HepG2 (cell line): ENCODE measurements around the gene WNK1. TPM values are rescaled to one million over a fixed set of nuclear protein-coding genes. Genes with fewer than 3 reads are reported as not detected.

Experiments used
- CEBPB ChIP-seq: IDR thresholded peaks from 2 replicates; pipeline ENCODE4 v1.6.1; 2011; ENCODE audit warnings: low read depth, low read length, improper control_type of control experiment, borderline replicate concordance
- FOSL1 ChIP-seq: sonication (generic); formaldehyde crosslinking; IDR thresholded peaks from 2 replicates; pipeline ENCODE4 v1.9.0; 2021; ENCODE audit warnings: missing genetic modification reagents, borderline replicate concordance
- FOXA3 ChIP-seq: IDR thresholded peaks from 2 replicates; pipeline ENCODE4 v1.6.1; 2016; ENCODE audit warnings: missing genetic modification reagents, missing compliant biosample characterization
- GATAD2A ChIP-seq: IDR thresholded peaks from 2 replicates; pipeline ENCODE4 v1.6.1; 2016
- HMGA1 ChIP-seq: sonication (generic); formaldehyde crosslinking; conservative IDR thresholded peaks from 2 replicates; pipeline ENCODE4 v1.4.0; 2020; ENCODE audit warnings: missing genetic modification reagents
- JUNB ChIP-seq: sonication (generic); formaldehyde crosslinking; IDR thresholded peaks from 2 replicates; pipeline ENCODE4 v1.8.0; 2022; ENCODE audit warnings: missing genetic modification reagents, mild to moderate bottlenecking, borderline replicate concordance
- JUND ChIP-seq: sonication (generic); formaldehyde crosslinking; IDR thresholded peaks from 2 replicates; pipeline ENCODE4 v1.8.0; 2022; ENCODE audit warnings: mild to moderate bottlenecking, missing genetic modification reagents
- KDM3A ChIP-seq: IDR thresholded peaks from 2 replicates; pipeline ENCODE4 v1.6.1; 2018; ENCODE audit warnings: low read depth, missing compliant biosample characterization
- MIER3 ChIP-seq: IDR thresholded peaks from 2 replicates; pipeline ENCODE4 v1.6.1; 2016; ENCODE audit warnings: missing compliant biosample characterization, borderline replicate concordance
- MTA1 ChIP-seq: sonication (generic); formaldehyde crosslinking; IDR thresholded peaks from 2 replicates; pipeline ENCODE4 v1.4.0; 2020; ENCODE audit warnings: missing genetic modification reagents, mild to moderate bottlenecking, borderline replicate concordance
- MTA3 ChIP-seq: sonication (generic); formaldehyde crosslinking; IDR thresholded peaks from 2 replicates; pipeline ENCODE4 v1.4.0; 2020; ENCODE audit warnings: missing genetic modification reagents
- NFE2L2 ChIP-seq: fragments of 150-350 bp; IDR thresholded peaks from 2 replicates; pipeline ENCODE4 v1.6.1; 2014; ENCODE audit warnings: low read length
- RARA ChIP-seq: IDR thresholded peaks from 2 replicates; pipeline ENCODE4 v1.6.1; 2016; ENCODE audit warnings: missing genetic modification reagents, missing compliant biosample characterization
- RXRA ChIP-seq: sonication (generic); formaldehyde crosslinking; IDR thresholded peaks from 2 replicates; pipeline ENCODE4 v1.5.1; 2020; ENCODE audit warnings: missing genetic modification reagents
- STAG1 ChIP-seq: sonication (generic); formaldehyde crosslinking; IDR thresholded peaks from 2 replicates; pipeline ENCODE4 v1.4.0; 2020; ENCODE audit warnings: missing genetic modification reagents
- ZBTB26 ChIP-seq: IDR thresholded peaks from 2 replicates; pipeline ENCODE4 v1.6.1; 2016; ENCODE audit warnings: missing compliant biosample characterization, missing genetic modification reagents, borderline replicate concordance
- ZNF121 ChIP-seq: sonication (generic); formaldehyde crosslinking; IDR thresholded peaks from 2 replicates; pipeline ENCODE4 v1.5.0; 2020; ENCODE audit warnings: mild to moderate bottlenecking, missing genetic modification reagents
- ZNF224 ChIP-seq: sonication (generic); formaldehyde crosslinking; IDR thresholded peaks from 2 replicates; pipeline ENCODE4 v1.5.0; 2020; ENCODE audit warnings: mild to moderate bottlenecking, missing genetic modification reagents
- ZNF260 ChIP-seq: sonication (generic); formaldehyde crosslinking; IDR thresholded peaks from 2 replicates; pipeline ENCODE4 v1.4.0; 2020; ENCODE audit warnings: missing genetic modification reagents, low read depth, mild to moderate bottlenecking, borderline replicate concordance
- ZNF362 ChIP-seq: sonication (generic); formaldehyde crosslinking; IDR thresholded peaks from 2 replicates; pipeline ENCODE4 v1.4.0; 2020; ENCODE audit warnings: missing genetic modification reagents, mild to moderate bottlenecking, borderline replicate concordance
- ZNF547 ChIP-seq: sonication (generic); formaldehyde crosslinking; IDR thresholded peaks from 2 replicates; pipeline ENCODE4 v1.5.1; 2020; ENCODE audit warnings: mild to moderate bottlenecking, missing genetic modification reagents
- ZNF629 ChIP-seq: sonication (generic); formaldehyde crosslinking; conservative IDR thresholded peaks from 2 replicates; pipeline ENCODE4 v1.5.0; 2020; ENCODE audit warnings: missing genetic modification reagents
- polyA plus RNA-seq, 8 experiments: library from polyadenylated mRNA; depleted of rRNA in 3 of 8; stranded (reverse) in 7 of 8; unstranded in 1 of 8; fragments of >200 nt; fragmentation: Illumina TruSeq in 4 of 8; extraction: Trizol in 4 of 8; gene quantifications; 2 replicates each; pipeline versions ENCODE4 v1.2.1 to v1.2.3, GENCODE V29; 2011 to 2016; ENCODE audit warnings: low read depth in 4 of 8, missing spikeins in 1 of 8, mixed read lengths in 1 of 8; ENCODE audit not compliant: insufficient read depth in 1 of 8
- total RNA-seq, 5 experiments: library from RNA; depleted of rRNA; stranded (reverse); fragments of >200 nt; fragmentation: Illumina TruSeq; extraction: Trizol; gene quantifications; 2 replicates each; pipeline ENCODE4 v1.2.3, GENCODE V29; 2016; ENCODE audit warnings: low read depth in 1 of 5
- TF ChIP-seq, protein P1 (sequence below): sonication (generic); formaldehyde crosslinking; IDR thresholded peaks from 2 replicates; pipeline ENCODE4 v1.4.0; 2020; ENCODE audit warnings: mild to moderate bottlenecking, missing genetic modification reagents
- TF ChIP-seq, protein P2 (sequence below): sonication (generic); formaldehyde crosslinking; IDR thresholded peaks from 2 replicates; pipeline ENCODE4 v1.5.0; 2020; ENCODE audit warnings: mild to moderate bottlenecking, missing genetic modification reagents, moderate library complexity
- TF ChIP-seq, protein P3 (sequence below): IDR thresholded peaks from 2 replicates; pipeline ENCODE4 v1.6.1; 2016; ENCODE audit warnings: low read depth
- TF ChIP-seq, protein P4 (sequence below): sonication (generic); formaldehyde crosslinking; IDR thresholded peaks from 2 replicates; pipeline ENCODE4 v1.8.0; 2022; ENCODE audit warnings: mild to moderate bottlenecking, missing genetic modification reagents

WNK1 gene
- total and polyA plus RNA-seq, 2 of the 13 experiments (the other 11 are each of a cell fraction or from before 2014, with no cell fraction given), result 31.1 to 54.8 TPM

DNA sequence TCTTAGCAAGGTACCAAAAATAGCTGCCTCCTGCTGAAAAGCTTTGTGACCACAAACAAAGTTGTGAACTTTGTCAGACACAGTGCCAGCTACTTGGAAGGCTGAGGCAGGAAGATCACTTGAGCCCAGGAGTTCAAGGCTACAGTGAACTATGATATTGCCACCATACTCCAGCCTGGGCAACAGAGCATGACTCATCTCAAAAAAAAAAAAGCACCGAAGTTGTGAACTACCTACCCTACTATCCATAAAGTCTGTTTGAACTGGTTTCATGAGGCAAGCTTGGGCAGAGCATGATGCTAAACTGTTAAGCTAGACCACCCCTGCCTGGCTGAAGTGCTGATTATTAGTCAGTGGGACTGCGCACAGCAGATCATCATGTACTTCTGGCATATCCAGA, 121.6 kb downstream of the WNK1 start (continued):
- TF ChIP-seq, protein P1, sequence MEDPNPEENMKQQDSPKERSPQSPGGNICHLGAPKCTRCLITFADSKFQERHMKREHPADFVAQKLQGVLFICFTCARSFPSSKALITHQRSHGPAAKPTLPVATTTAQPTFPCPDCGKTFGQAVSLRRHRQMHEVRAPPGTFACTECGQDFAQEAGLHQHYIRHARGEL (CRISPR knock-in tag), result no peak
- TF ChIP-seq FOXA3 (CRISPR knock-in tag) (no peak), MIER3 (CRISPR knock-in tag) (no peak), RARA (CRISPR knock-in tag) (peak; percentile 92), CEBPB (no peak), MTA1 (CRISPR knock-in tag) (no peak), STAG1 (CRISPR knock-in tag) (no peak), ZBTB26 (CRISPR knock-in tag) (no peak), KDM3A (0 out of 2 replicates have a peak, but pooled peaks have one; percentile 34), JUND (CRISPR knock-in tag) (peak; percentile 70; the same call in 1 of the 2 replicates), NFE2L2 (no peak), RXRA (CRISPR knock-in tag) (peak; percentile 42; the same call in 1 of the 2 replicates), ZNF260 (CRISPR knock-in tag) (no peak), ZNF362 (peak; percentile 91), ZNF629 (no peak), GATAD2A (CRISPR knock-in tag) (peak; percentile 44; the same call in 1 of the 2 replicates), MTA3 (CRISPR knock-in tag) (no peak), JUNB (peak; percentile 36; the same call in 1 of the 2 replicates), FOSL1 (peak; percentile 71; the same call in 1 of the 2 replicates), ZNF547 (CRISPR knock-in tag) (no peak), HMGA1 (CRISPR knock-in tag) (no peak), ZNF224 (CRISPR knock-in tag) (no peak), ZNF121 (CRISPR knock-in tag) (peak; percentile 87)
- TF ChIP-seq, protein P2, sequence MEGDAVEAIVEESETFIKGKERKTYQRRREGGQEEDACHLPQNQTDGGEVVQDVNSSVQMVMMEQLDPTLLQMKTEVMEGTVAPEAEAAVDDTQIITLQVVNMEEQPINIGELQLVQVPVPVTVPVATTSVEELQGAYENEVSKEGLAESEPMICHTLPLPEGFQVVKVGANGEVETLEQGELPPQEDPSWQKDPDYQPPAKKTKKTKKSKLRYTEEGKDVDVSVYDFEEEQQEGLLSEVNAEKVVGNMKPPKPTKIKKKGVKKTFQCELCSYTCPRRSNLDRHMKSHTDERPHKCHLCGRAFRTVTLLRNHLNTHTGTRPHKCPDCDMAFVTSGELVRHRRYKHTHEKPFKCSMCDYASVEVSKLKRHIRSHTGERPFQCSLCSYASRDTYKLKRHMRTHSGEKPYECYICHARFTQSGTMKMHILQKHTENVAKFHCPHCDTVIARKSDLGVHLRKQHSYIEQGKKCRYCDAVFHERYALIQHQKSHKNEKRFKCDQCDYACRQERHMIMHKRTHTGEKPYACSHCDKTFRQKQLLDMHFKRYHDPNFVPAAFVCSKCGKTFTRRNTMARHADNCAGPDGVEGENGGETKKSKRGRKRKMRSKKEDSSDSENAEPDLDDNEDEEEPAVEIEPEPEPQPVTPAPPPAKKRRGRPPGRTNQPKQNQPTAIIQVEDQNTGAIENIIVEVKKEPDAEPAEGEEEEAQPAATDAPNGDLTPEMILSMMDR (CRISPR knock-in tag), result no peak
- TF ChIP-seq, protein P3, sequence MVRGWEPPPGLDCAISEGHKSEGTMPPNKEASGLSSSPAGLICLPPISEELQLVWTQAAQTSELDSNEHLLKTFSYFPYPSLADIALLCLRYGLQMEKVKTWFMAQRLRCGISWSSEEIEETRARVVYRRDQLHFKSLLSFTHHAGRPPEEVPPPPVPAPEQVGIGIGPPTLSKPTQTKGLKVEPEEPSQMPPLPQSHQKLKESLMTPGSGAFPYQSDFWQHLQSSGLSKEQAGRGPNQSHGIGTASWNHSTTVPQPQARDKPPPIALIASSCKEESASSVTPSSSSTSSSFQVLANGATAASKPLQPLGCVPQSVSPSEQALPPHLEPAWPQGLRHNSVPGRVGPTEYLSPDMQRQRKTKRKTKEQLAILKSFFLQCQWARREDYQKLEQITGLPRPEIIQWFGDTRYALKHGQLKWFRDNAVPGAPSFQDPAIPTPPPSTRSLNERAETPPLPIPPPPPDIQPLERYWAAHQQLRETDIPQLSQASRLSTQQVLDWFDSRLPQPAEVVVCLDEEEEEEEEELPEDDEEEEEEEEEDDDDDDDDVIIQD (CRISPR knock-in tag), result peak; percentile 62; the same call in 1 of the 2 replicates
- TF ChIP-seq, protein P4, sequence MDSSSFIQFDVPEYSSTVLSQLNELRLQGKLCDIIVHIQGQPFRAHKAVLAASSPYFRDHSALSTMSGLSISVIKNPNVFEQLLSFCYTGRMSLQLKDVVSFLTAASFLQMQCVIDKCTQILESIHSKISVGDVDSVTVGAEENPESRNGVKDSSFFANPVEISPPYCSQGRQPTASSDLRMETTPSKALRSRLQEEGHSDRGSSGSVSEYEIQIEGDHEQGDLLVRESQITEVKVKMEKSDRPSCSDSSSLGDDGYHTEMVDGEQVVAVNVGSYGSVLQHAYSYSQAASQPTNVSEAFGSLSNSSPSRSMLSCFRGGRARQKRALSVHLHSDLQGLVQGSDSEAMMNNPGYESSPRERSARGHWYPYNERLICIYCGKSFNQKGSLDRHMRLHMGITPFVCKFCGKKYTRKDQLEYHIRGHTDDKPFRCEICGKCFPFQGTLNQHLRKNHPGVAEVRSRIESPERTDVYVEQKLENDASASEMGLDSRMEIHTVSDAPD (CRISPR knock-in tag), result no peak
